ENCODE results near the gene TENT5A.

TENT5A gene

DNA sequence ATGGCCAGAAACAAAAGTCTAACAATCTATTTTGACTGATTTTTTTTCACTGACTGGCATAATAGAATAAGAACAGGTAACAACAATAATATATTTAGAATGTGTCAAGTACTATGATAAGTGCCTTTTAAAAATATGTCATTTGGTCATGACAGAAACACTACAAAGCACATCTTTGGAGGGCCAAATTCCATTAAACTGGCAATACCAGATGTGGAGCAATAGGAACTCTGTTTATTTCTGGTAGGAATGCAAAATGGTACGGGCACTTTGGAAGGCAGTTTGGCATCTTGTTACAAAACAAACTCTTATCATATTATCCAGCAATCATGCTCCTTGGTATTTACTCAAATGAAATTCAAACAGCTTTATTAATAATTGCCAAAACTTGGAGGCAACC is 39.3 kb downstream of the TENT5A start:
- TF ChIP-seq, protein P1, sequence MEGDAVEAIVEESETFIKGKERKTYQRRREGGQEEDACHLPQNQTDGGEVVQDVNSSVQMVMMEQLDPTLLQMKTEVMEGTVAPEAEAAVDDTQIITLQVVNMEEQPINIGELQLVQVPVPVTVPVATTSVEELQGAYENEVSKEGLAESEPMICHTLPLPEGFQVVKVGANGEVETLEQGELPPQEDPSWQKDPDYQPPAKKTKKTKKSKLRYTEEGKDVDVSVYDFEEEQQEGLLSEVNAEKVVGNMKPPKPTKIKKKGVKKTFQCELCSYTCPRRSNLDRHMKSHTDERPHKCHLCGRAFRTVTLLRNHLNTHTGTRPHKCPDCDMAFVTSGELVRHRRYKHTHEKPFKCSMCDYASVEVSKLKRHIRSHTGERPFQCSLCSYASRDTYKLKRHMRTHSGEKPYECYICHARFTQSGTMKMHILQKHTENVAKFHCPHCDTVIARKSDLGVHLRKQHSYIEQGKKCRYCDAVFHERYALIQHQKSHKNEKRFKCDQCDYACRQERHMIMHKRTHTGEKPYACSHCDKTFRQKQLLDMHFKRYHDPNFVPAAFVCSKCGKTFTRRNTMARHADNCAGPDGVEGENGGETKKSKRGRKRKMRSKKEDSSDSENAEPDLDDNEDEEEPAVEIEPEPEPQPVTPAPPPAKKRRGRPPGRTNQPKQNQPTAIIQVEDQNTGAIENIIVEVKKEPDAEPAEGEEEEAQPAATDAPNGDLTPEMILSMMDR (IDR thresholded peaks at IDR 0.05; ENCODE audit: low read depth, low read length), result no peak
- DNase-seq (ENCODE audit: extremely low read depth, low read depth), result no peak

DNA sequence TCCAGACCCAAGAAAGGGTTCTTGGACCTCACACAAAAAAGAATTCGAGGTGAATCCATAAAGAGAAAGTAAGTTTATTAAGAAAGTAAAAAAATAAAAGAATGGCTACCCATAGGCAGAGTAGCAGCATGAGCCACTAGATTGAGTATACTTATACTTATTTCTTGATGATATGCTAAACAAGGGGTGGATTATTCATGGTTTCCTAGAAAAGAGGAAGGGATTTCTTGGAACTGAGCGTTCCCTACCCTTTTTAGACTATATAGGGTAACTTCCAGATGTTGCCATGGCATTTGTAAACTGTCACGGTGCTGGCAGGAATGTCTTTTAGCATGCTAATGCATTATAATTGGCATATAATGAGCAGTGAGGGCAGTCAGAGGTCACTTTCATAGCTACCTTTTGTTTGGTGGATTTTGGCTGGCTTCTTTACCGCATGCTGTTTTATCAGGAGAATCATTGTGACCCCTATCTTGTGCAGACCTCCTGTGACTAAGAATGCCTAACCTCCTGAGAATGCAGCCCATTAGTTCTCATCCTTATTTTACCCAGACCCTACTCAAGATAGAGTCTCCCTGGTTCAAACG is 44.3 kb downstream of the TENT5A start:
- DNase-seq (ENCODE audit: extremely low read depth, low read depth), result no peak
- TF ChIP-seq, protein P1 (IDR thresholded peaks at IDR 0.05; ENCODE audit: low read depth, low read length), result no peak

DNA sequence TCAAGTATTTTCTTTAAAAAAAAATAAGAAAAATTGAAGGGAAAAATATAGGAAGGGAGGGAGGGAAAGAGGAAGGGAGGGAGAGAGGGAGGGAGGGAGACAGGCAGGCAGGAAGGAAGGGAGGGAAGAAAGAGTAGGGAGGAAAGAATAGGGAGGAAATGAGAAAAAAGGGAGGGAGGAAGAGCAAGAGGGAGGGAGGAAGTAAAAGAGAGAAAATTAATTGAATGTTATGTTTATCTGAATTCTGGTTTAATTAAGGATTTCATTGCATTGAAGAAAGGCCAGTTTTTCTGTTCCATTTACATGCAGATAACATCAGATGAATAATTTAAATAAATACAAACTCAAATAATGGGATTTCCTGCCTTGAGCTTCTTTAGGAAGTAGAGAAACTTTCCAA is 47.8 kb downstream of the TENT5A start:
- TF ChIP-seq, protein P1 (IDR thresholded peaks at IDR 0.05; ENCODE audit: low read depth, low read length), result no peak
- DNase-seq (ENCODE audit: extremely low read depth, low read depth), result no peak

DNA sequence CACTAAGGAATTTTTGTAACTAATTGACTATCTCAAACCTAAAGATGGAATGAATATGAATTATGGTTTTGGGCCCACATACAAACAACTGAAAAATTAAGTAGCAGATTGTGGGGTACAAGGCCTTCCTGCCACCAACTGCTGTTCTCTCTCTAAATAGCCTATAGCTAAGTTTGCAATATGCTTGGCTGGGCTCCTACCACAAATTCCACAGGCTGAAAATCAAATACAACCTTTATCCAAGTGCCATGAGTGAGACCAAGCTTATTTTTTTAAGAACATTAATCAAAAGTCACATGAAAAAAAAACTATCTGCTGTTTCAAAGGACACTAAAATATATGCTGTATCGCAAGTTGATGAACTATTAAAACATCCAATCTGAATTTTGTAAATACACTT is 52.1 kb downstream of the TENT5A start:
- no peak for DNase-seq (ENCODE audit: extremely low read depth, low read depth)
- TF ChIP-seq, protein P1 (IDR thresholded peaks at IDR 0.05; ENCODE audit: low read depth, low read length), result no peak

DNA sequence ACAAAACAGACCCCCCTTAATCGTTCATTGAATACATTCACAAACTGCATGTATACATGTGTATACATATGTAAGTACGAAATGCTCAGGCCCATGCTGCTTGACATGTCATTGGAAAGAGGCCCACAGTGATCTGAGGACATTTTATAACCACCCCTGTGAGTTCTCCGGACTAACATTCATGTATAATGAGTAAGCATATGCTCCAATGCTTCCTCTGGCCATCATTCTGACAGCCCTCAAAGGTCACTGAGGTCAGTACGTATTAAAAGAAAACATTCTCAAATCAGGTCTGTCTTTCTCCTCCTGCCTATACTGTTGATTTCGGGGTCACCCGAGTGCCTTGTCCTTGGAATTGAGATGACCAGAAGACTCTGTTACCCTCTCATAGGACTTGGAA is 54.9 kb downstream of the TENT5A start:
- TF ChIP-seq, protein P1 (IDR thresholded peaks at IDR 0.05; ENCODE audit: low read depth, low read length), result no peak
- DNase-seq (ENCODE audit: extremely low read depth, low read depth), result no peak

DNA sequence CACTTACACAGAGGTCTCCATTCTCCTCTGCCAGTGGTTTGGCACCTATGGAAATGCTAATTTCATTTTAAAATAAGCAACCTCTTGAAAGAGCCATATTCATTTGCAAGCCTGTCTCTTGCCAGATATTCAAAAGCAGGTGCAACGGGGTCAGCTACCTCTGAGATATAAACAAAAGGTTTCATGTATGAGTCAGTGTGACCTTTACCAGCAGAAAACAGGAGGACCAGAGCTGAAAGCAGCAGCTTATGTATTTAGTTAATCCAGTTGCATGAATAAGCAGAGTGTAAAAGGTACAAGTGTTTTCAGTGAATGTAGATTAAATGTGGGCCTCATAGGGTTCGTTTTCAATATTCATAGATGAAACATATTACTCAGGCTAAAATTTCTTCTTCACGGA is 56.0 kb downstream of the TENT5A start:
- no peak for DNase-seq (ENCODE audit: extremely low read depth, low read depth)
- TF ChIP-seq, protein P1 (IDR thresholded peaks at IDR 0.05; ENCODE audit: low read depth, low read length), result no peak
